Iris pigment epithelial cell (primary cell): Measurements from ENCODE around the gene ASTL.

ENCODE experiments used
- DNase-seq: peaks from one replicate; pipeline ENCODE4 v3.0.0-alpha.2; 2011; ENCODE audit warnings: low read depth

ASTL gene

GRCh38 chr2:96112501-96113366 lies 25.6 kb downstream of the ASTL start:
- DNase-seq: no peak

GRCh38 chr2:96111823-96112500 lies 26.3 kb downstream of the ASTL start:
- no peak for DNase-seq

- no peak for DNase-seq
These were observed 27.1 kb downstream of the ASTL start for GRCh38 chr2:96111257-96111640.

- no peak for DNase-seq
These were observed 27.6 kb downstream of the ASTL start for GRCh38 chr2:96110621-96111256.

GRCh38 chr2:96109931-96110511 lies 28.3 kb downstream of the ASTL start:
- no peak for DNase-seq

GRCh38 chr2:96109361-96109680 lies 29.0 kb downstream of the ASTL start:
- no peak for DNase-seq

GRCh38 chr2:96108541-96109360 lies 29.6 kb downstream of the ASTL start:
- DNase-seq: no peak

- DNase-seq: no peak
These were observed 30.2 kb downstream of the ASTL start for GRCh38 chr2:96108151-96108540.

- no peak for DNase-seq
These were observed 30.6 kb downstream of the ASTL start for GRCh38 chr2:96107708-96108065.

GRCh38 chr2:96106991-96107707 lies 31.2 kb downstream of the ASTL start:
- DNase-seq: no peak

- DNase-seq: no peak
These were observed 32.1 kb downstream of the ASTL start for GRCh38 chr2:96105994-96106715.

GRCh38 chr2:96105152-96105915 lies 33.0 kb downstream of the ASTL start:
- no peak for DNase-seq

GRCh38 chr2:96104487-96104861 lies 33.8 kb downstream of the ASTL start:
- DNase-seq: no peak

GRCh38 chr2:96103761-96104486 lies 34.4 kb downstream of the ASTL start:
- no peak for DNase-seq

GRCh38 chr2:96103187-96103601 lies 35.1 kb downstream of the ASTL start:
- DNase-seq: no peak

- no peak for DNase-seq
These were observed 35.6 kb downstream of the ASTL start for GRCh38 chr2:96102596-96103186.

GRCh38 chr2:96100893-96101304 lies 37.4 kb downstream of the ASTL start:
- DNase-seq: no peak

- no peak for DNase-seq
These were observed 38.2 kb downstream of the ASTL start for GRCh38 chr2:96099861-96100798.
